Hepatocyte (in vitro differentiated cells): ENCODE data around the gene RRP15. TPM values are rescaled to one million over a fixed set of nuclear protein-coding genes. Genes with fewer than 3 reads are reported as not detected.

ENCODE experiments used
- DNase-seq: peaks from one replicate; pipeline ENCODE4 v3.0.0-alpha.2; 2016; ENCODE audit warnings: low spot score
- H2AFZ ChIP-seq: fragments of 200-600 bp; sonication (generic); 2 replicates; pipeline ENCODE4 v1.6.0; 2016; ENCODE audit warnings: antibody characterized with exemption, mild to moderate bottlenecking
- H3K27ac ChIP-seq: fragments of 200-600 bp; sonication (generic); 2 replicates; pipeline ENCODE4 v1.5.1; 2016; ENCODE audit warnings: mild to moderate bottlenecking
- H3K27me3 ChIP-seq: fragments of 200-600 bp; sonication (generic); 2 replicates; pipeline ENCODE4 v1.6.1; 2016
- H3K36me3 ChIP-seq: fragments of 200-600 bp; sonication (generic); replicated peaks from 2 replicates; pipeline ENCODE4 v1.5.1; 2016; ENCODE audit warnings: low read depth; ENCODE audit not compliant: insufficient read depth
- H3K4me1 ChIP-seq: fragments of 200-600 bp; sonication (generic); 2 replicates; pipeline ENCODE4 v1.5.1; 2016; ENCODE audit warnings: mild to moderate bottlenecking, moderate library complexity; ENCODE audit not compliant: insufficient read depth
- H3K4me2 ChIP-seq: fragments of 200-600 bp; sonication (generic); 2 replicates; pipeline ENCODE4 v1.6.0; 2016
- H3K4me3 ChIP-seq: fragments of 200-600 bp; sonication (generic); 2 replicates; pipeline ENCODE4 v1.5.1; 2016; ENCODE audit warnings: mild to moderate bottlenecking
- H3K79me2 ChIP-seq: fragments of 200-600 bp; sonication (generic); 2 replicates; pipeline ENCODE4 v1.6.0; 2017; ENCODE audit warnings: mild to moderate bottlenecking
- H3K9me2 ChIP-seq: fragments of 200-600 bp; sonication (generic); replicated peaks from 2 replicates; pipeline ENCODE4 v1.6.0; 2017; ENCODE audit warnings: mild to moderate bottlenecking; ENCODE audit not compliant: insufficient read depth
- H3K9me3 ChIP-seq: fragments of 200-600 bp; sonication (generic); 2 replicates; pipeline ENCODE4 v1.5.1; 2016; ENCODE audit warnings: low read depth, mild to moderate bottlenecking
- H4K20me1 ChIP-seq: fragments of 200-600 bp; sonication (generic); 2 replicates; pipeline ENCODE4 v1.6.0; 2016; ENCODE audit warnings: mild to moderate bottlenecking; ENCODE audit not compliant: insufficient read depth, poor library complexity, severe bottlenecking
- CTCF ChIP-seq: fragments of 200-600 bp; sonication (generic); IDR thresholded peaks from 2 replicates; pipeline ENCODE4 v1.5.1; 2016; ENCODE audit warnings: antibody characterized with exemption, mild to moderate bottlenecking; ENCODE audit not compliant: poor library complexity
- EZH2 ChIP-seq: fragments of 200-600 bp; sonication (generic); IDR thresholded peaks from 2 replicates; pipeline ENCODE4 v1.6.1; 2016; ENCODE audit warnings: antibody characterized with exemption, mild to moderate bottlenecking, borderline replicate concordance
- EZH2phosphoT487 ChIP-seq: fragments of 200-600 bp; sonication (generic); IDR thresholded peaks from one replicate; pipeline ENCODE4 v1.6.1; 2018; ENCODE audit warnings: antibody characterized with exemption, mild to moderate bottlenecking, low read depth, moderate library complexity; ENCODE audit not compliant: unreplicated experiment, severe bottlenecking
- WGBS: methylation state at CpG from one replicate; pipeline ENCODE4 v1.1.6; 2016; ENCODE audit warnings: low lambda C conversion rate; ENCODE audit errors: missing lambda C conversion rate; 5-methylcytosine and 5-hydroxymethylcytosine counted together
- polyA plus RNA-seq: library from polyadenylated mRNA; unstranded; fragments of >200 nt; fragmentation: Nextera tagmentation; extraction: Ambion mirVana; gene quantifications from 2 replicates; pipeline ENCODE4 v1.2.1, GENCODE V29; 2016
- small RNA-seq: library from RNA; depleted of rRNA; stranded (forward); fragments of <200 nt; gene quantifications from one replicate; pipeline ENCODE3, GENCODE V24; 2014
- total RNA-seq: library from RNA; depleted of rRNA; stranded (reverse); fragments of >200 nt; gene quantifications from 2 replicates; pipeline ENCODE4 v1.2.3, GENCODE V29; 2014

The RRP15 gene
- total and polyA plus RNA-seq, 2 experiments from 2014 or later = 6.7 to 9.0 TPM

- Histone ChIP-seq H3K27ac (no peak overlapping the region), H3K79me2 (peaks cover 11% of the 10 kb centered on the region), H3K4me2 (no peak overlapping the region)
These were observed 98.0 kb downstream of the RRP15 start for GRCh38 chr1:218383051-218383450.

GRCh38 chr1:218383681-218384080 lies 98.6 kb downstream of the RRP15 start:
- no peaks in the 10 kb centered on the region for H3K9me2 ChIP-seq
- no peak overlapping the region for H3K4me3 ChIP-seq
- no peak overlapping the region for H3K4me2 ChIP-seq
- H4K20me1 ChIP-seq = peaks cover 9% of the 10 kb centered on the region
- no peak for DNase-seq
- no peak overlapping the region for H2AFZ ChIP-seq
- H3K27ac ChIP-seq = no peak overlapping the region
- H3K79me2 ChIP-seq = peaks cover 15% of the 10 kb centered on the region
- no peaks in the 10 kb centered on the region for H3K9me3 ChIP-seq
- no peaks in the 10 kb centered on the region for H3K27me3 ChIP-seq
- TF ChIP-seq CTCF = no peak
- no peak for TF ChIP-seq EZH2phosphoT487
- TF ChIP-seq EZH2 = no peak
- H3K4me1 ChIP-seq = peaks cover 11% of the 10 kb centered on the region
- WGBS = 79% methylated on average over 8 of the region's 8 CpGs
- no peaks in the 10 kb centered on the region for H3K36me3 ChIP-seq

More at GRCh38 chr1:218383051-218383450, 98.0 kb downstream of the RRP15 start:
- H3K27me3 ChIP-seq = no peaks in the 10 kb centered on the region
- peaks cover 9% of the 10 kb centered on the region for H4K20me1 ChIP-seq
- TF ChIP-seq EZH2 (no peak), EZH2phosphoT487 (no peak), CTCF (no peak)
- H2AFZ ChIP-seq = no peak overlapping the region
- DNase-seq = no peak
- H3K4me1 ChIP-seq = peaks cover 11% of the 10 kb centered on the region
- no peak overlapping the region for H3K4me3 ChIP-seq
- H3K9me3 ChIP-seq = no peaks in the 10 kb centered on the region
- no peaks in the 10 kb centered on the region for H3K36me3 ChIP-seq
- 73% methylated on average over 2 of the region's 2 CpGs for WGBS
- no peaks in the 10 kb centered on the region for H3K9me2 ChIP-seq

- Histone ChIP-seq H3K4me3 (no peak overlapping the region), H2AFZ (no peak overlapping the region), H3K4me2 (no peak overlapping the region), H3K36me3 (no peaks in the 10 kb centered on the region), H3K27me3 (no peaks in the 10 kb centered on the region), H3K4me1 (peaks cover 11% of the 10 kb centered on the region), H3K27ac (no peak overlapping the region), H4K20me1 (peaks cover 7% of the 10 kb centered on the region), H3K9me2 (no peaks in the 10 kb centered on the region), H3K9me3 (no peaks in the 10 kb centered on the region), H3K79me2 (peaks cover 22% of the 10 kb centered on the region)
- no peak for TF ChIP-seq CTCF
- no peak for TF ChIP-seq EZH2
- TF ChIP-seq EZH2phosphoT487 = no peak
- 63% methylated on average over 6 of the region's 6 CpGs for WGBS
- DNase-seq = no peak
These were observed 99.5 kb downstream of the RRP15 start for GRCh38 chr1:218384581-218384993.

Small RNA genes lying within 50 kb of the gene (small RNA-seq; reads per million reads assigned to genes)
- not detected for gene AC096638.1

Other genes starting within 250 kb of the RRP15 start
- 15.0 and 17.1 TPM in 2 replicates for gene TGFB2, start 60.0 kb downstream of the RRP15 start, total RNA-seq
- 6.7 and 13.6 TPM in 2 replicates for gene TGFB2, start 60.0 kb downstream of the RRP15 start, polyA plus RNA-seq